ENCODE measurements around the gene NELL2.

Gene NELL2

DNA sequence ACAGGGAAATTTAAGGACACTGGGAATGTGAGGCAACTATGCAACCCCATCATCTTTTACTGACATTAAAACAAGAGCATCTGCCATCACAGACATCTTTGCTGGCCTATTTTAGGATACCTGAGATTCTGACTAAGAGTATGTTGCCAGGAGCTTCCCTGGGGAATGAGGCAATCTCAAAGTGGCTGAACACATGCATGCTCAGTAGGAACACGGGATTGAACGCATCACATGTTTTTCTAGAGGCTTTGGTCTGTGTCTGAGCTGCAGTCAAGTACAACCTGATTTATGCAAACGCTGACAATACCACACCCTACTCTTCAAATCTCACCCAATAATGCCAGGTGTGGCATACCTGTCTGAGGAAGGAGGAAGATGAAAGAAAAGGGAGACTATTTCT, 416.5 kb downstream of the NELL2 start:
- TF ChIP-seq CEBPB (IDR thresholded peaks at IDR 0.05), result no peak
- no peak for TF ChIP-seq EP300 (IDR thresholded peaks at IDR 0.05; ENCODE audit: borderline replicate concordance)
- no peak for TF ChIP-seq NFIC (IDR thresholded peaks at IDR 0.05)
- no peak for TF ChIP-seq FOXM1 (IDR thresholded peaks at IDR 0.05; ENCODE audit: borderline replicate concordance, low read depth)
- TF ChIP-seq YY1 (IDR thresholded peaks at IDR 0.05; ENCODE audit: low read depth), result no peak
- TF ChIP-seq TCF12 (IDR thresholded peaks at IDR 0.05; ENCODE audit: low read depth), result no peak
- TF ChIP-seq, protein P1, sequence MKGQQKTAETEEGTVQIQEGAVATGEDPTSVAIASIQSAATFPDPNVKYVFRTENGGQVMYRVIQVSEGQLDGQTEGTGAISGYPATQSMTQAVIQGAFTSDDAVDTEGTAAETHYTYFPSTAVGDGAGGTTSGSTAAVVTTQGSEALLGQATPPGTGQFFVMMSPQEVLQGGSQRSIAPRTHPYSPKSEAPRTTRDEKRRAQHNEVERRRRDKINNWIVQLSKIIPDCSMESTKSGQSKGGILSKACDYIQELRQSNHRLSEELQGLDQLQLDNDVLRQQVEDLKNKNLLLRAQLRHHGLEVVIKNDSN (IDR thresholded peaks at IDR 0.05), result no peak
- TF ChIP-seq TAF1 (IDR thresholded peaks at IDR 0.05; ENCODE audit: low read depth), result no peak
- no peak for TF ChIP-seq RAD21 (IDR thresholded peaks at IDR 0.05; ENCODE audit: low read depth)
- TF ChIP-seq TEAD4 (IDR thresholded peaks at IDR 0.05), result no peak
- TF ChIP-seq CREB1 (IDR thresholded peaks at IDR 0.05; ENCODE audit: low read depth), result no peak
- TF ChIP-seq, protein P2, sequence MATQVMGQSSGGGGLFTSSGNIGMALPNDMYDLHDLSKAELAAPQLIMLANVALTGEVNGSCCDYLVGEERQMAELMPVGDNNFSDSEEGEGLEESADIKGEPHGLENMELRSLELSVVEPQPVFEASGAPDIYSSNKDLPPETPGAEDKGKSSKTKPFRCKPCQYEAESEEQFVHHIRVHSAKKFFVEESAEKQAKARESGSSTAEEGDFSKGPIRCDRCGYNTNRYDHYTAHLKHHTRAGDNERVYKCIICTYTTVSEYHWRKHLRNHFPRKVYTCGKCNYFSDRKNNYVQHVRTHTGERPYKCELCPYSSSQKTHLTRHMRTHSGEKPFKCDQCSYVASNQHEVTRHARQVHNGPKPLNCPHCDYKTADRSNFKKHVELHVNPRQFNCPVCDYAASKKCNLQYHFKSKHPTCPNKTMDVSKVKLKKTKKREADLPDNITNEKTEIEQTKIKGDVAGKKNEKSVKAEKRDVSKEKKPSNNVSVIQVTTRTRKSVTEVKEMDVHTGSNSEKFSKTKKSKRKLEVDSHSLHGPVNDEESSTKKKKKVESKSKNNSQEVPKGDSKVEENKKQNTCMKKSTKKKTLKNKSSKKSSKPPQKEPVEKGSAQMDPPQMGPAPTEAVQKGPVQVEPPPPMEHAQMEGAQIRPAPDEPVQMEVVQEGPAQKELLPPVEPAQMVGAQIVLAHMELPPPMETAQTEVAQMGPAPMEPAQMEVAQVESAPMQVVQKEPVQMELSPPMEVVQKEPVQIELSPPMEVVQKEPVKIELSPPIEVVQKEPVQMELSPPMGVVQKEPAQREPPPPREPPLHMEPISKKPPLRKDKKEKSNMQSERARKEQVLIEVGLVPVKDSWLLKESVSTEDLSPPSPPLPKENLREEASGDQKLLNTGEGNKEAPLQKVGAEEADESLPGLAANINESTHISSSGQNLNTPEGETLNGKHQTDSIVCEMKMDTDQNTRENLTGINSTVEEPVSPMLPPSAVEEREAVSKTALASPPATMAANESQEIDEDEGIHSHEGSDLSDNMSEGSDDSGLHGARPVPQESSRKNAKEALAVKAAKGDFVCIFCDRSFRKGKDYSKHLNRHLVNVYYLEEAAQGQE (IDR thresholded peaks at IDR 0.05; ENCODE audit: low read depth), result no peak
- TF ChIP-seq ZBTB7A (IDR thresholded peaks at IDR 0.05; ENCODE audit: low read depth), result no peak
- TF ChIP-seq, protein P3, sequence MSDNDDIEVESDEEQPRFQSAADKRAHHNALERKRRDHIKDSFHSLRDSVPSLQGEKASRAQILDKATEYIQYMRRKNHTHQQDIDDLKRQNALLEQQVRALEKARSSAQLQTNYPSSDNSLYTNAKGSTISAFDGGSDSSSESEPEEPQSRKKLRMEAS (IDR thresholded peaks at IDR 0.05), result no peak

Measured in Ishikawa (cell line).